GM12875 (cell line): ENCODE data around the gene SMIM1.

Source experiments
- H3K4me3 ChIP-seq: one replicate; pipeline ENCODE4 v1.5.1; 2011; ENCODE audit warnings: low read depth, low read length, control low read depth
- CTCF ChIP-seq: IDR thresholded peaks from 2 replicates; pipeline ENCODE4 v1.5.1; 2011; ENCODE audit warnings: low read depth, mild to moderate bottlenecking, control low read depth, inconsistent platforms, low read length, moderate library complexity, borderline replicate concordance; ENCODE audit not compliant: insufficient read depth

The SMIM1 gene

GRCh38 chr1:3749512-3749911 lies 23.0 kb upstream of the SMIM1 start:
- no peak for TF ChIP-seq CTCF
- no peak overlapping the region for H3K4me3 ChIP-seq

GRCh38 chr1:3750741-3751140 lies 21.8 kb upstream of the SMIM1 start:
- no peak overlapping the region for H3K4me3 ChIP-seq
- TF ChIP-seq CTCF: no peak

- H3K4me3 ChIP-seq: no peak within 1 kb of the TSS
Observed at GRCh38 chr1:3752400-3752945, 20.1 kb upstream of the SMIM1 start, which contains the start of gene CCDC27. CCDC27 (plus strand) TSS chr1:3752450; CDS start chr1:3752482, 32 bp downstream.

GRCh38 chr1:3753656-3754454 lies 18.7 kb upstream of the SMIM1 start:
- no peak overlapping the region for H3K4me3 ChIP-seq
- no peak for TF ChIP-seq CTCF

More at GRCh38 chr1:3752400-3752945, 20.1 kb upstream of the SMIM1 start, which contains the start of gene CCDC27:
- no peak for TF ChIP-seq CTCF

- no peak for TF ChIP-seq CTCF
- H3K4me3 ChIP-seq: no peak overlapping the region
Observed at GRCh38 chr1:3756394-3756793, 16.2 kb upstream of the SMIM1 start.

- no peak for TF ChIP-seq CTCF
- no peak overlapping the region for H3K4me3 ChIP-seq
Observed at GRCh38 chr1:3759164-3759563, 13.4 kb upstream of the SMIM1 start.

GRCh38 chr1:3759796-3760195 lies 12.8 kb upstream of the SMIM1 start:
- TF ChIP-seq CTCF: no peak
- H3K4me3 ChIP-seq: no peak overlapping the region
